BLaER1 (cell line): ENCODE results near the gene TRIM47.

Source experiments
- H3K27ac ChIP-seq: shearing (Covaris generic); formaldehyde crosslinking; 2 replicates; pipeline ENCODE4 v1.8.1; 2022
- H3K27me3 ChIP-seq: shearing (Covaris generic); formaldehyde crosslinking; 2 replicates; pipeline ENCODE4 v1.8.1; 2022
- H3K36me3 ChIP-seq: shearing (Covaris generic); formaldehyde crosslinking; 2 replicates; pipeline ENCODE4 v1.8.1; 2022
- H3K4me1 ChIP-seq: shearing (Covaris generic); formaldehyde crosslinking; 2 replicates; pipeline ENCODE4 v1.8.1; 2022
- H3K4me2 ChIP-seq: shearing (Covaris generic); formaldehyde crosslinking; 2 replicates; pipeline ENCODE4 v1.8.1; 2022
- H3K4me3 ChIP-seq: shearing (Covaris generic); formaldehyde crosslinking; 2 replicates; pipeline ENCODE4 v1.8.1; 2022
- H3K9ac ChIP-seq: shearing (Covaris generic); formaldehyde crosslinking; 2 replicates; pipeline ENCODE4 v1.8.1; 2022
- H3K9me3 ChIP-seq: shearing (Covaris generic); formaldehyde crosslinking; 2 replicates; pipeline ENCODE4 v1.8.1; 2022
- H4K20me1 ChIP-seq: shearing (Covaris generic); formaldehyde crosslinking; 2 replicates; pipeline ENCODE4 v1.8.1; 2022
- Cebpa-rat ChIP-seq: shearing (Covaris generic); IDR thresholded peaks from 2 replicates; pipeline ENCODE4 v1.8.1; 2022

Gene TRIM47

DNA sequence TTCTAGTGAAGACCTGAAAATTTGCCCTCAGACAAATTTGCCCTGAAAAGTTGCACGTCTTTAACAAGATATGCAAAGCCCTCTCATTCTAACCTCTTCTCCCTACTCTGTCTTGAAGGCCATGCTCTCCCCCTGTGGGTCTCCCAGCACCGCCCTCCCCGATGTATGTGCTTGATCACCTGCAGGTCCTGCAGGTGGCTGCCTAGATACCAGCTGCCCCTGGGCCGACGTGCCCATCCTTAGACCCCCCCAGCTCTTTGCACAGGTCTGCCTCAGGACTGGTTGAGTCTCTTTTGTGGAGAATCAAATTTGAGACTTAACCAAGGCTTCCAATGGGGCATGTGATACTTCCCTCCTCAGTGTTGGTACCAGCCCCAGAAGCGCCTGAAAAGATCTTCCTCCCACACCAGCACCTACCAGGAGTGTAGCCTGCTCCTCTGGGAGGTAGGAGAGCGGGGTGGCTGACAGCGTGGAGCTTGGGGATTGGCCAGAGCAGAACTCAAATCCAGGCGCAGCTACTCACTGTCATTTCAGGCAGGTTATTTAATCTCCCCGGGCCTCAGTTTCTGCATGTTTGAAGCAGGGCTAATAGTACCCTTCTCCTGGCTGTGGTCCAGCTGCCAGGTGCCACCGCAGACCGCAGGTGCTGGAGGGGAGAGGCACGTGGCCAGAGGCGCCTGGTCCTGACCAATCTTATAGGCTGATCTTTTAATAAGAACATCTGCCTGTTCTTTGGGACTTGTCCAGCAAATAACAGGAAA lies 30.9 kb upstream of the TRIM47 start:
- H3K4me1 ChIP-seq: peaks cover 56% of the 10 kb centered on the region
- H3K27ac ChIP-seq: peak overlapping the region; percentile 73
- H3K27me3 ChIP-seq: no peaks in the 10 kb centered on the region
- no peak for TF ChIP-seq Cebpa-rat
- no peaks in the 10 kb centered on the region; the same call in 1 of the 2 replicates for H4K20me1 ChIP-seq
- H3K4me2 ChIP-seq: peak overlapping the region; percentile 85
- no peak overlapping the region for H3K4me3 ChIP-seq
- H3K36me3 ChIP-seq: peaks cover 9% of the 10 kb centered on the region
- H3K9me3 ChIP-seq: no peaks in the 10 kb centered on the region
- H3K9ac ChIP-seq: peak overlapping the region; percentile 63; the same call in 1 of the 2 replicates

DNA sequence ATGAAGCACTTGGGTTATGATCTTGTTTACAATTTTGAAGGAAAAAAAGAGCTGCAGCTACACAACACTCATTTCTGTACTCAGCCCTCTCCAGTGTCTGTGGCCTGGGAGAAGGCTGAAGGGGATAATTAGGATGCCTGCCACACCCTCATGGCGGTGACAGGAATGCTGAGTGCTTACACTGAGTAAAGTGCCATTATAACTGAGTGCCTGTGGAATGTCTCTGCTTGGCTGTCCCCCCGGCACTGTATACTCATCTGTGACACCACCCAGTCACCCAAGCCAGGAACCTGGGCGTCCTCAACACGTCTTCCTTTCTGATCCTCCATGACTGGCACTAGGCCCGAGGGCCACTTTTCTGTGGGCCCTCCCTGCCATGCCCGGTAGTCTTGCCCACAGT lies 29.8 kb upstream of the TRIM47 start:
- Histone ChIP-seq H3K36me3 (0 out of 2 replicates have a peak, but pooled peaks cover 6% of the 10 kb centered on the region), H3K9ac (no peak overlapping the region), H3K27me3 (no peaks in the 10 kb centered on the region), H4K20me1 (no peaks in the 10 kb centered on the region; the same call in 1 of the 2 replicates), H3K9me3 (no peaks in the 10 kb centered on the region), H3K4me1 (peaks cover 66% of the 10 kb centered on the region), H3K4me2 (no peak overlapping the region), H3K4me3 (no peak overlapping the region), H3K27ac (no peak overlapping the region)
- TF ChIP-seq Cebpa-rat: no peak

DNA sequence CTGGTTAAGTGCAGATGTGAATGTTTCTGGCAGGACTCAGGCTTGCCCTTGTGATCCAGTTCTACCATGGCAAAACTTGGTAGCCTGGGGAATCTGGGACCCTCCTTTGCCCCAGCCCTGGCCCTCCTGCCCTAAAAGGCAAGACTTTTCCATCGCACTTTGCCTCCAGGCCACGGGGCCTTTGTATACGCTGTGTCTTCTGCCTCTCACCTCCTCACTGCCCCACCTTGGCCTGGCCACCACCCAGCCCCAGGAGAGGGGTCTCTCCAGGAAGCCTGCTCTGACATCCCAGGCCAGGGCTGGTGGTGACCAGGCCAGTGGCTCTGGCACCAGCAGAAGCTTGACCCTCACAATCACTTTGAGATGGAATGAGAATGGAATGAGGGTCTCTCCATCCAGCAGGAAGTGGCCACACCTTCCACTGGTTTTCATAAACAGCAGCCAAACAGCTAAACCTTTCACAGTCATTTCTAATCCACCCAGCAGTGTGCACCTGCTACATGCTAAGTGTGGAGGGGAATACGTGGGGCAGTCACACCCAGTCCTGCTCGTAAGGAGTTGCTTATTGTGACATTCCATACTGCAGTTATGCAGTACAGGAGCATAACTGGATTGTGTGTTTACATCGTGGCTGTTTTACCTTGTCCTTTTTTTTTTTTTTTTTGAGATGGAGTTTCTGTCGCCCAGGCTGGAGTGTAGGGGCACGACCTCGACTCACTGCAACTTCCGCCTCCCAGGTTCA lies 27.9 kb upstream of the TRIM47 start:
- H3K4me1 ChIP-seq: peaks cover 60% of the 10 kb centered on the region
- H3K27me3 ChIP-seq: no peaks in the 10 kb centered on the region
- TF ChIP-seq Cebpa-rat: no peak
- peak overlapping the region; percentile 78 for H3K4me2 ChIP-seq
- H3K27ac ChIP-seq: peak overlapping the region; percentile 88
- no peak overlapping the region for H3K4me3 ChIP-seq
- H4K20me1 ChIP-seq: no peaks in the 10 kb centered on the region; the same call in 1 of the 2 replicates
- no peaks in the 10 kb centered on the region for H3K9me3 ChIP-seq
- H3K9ac ChIP-seq: no peak overlapping the region; the same call in 1 of the 2 replicates
- H3K36me3 ChIP-seq: peaks cover 17% of the 10 kb centered on the region

DNA sequence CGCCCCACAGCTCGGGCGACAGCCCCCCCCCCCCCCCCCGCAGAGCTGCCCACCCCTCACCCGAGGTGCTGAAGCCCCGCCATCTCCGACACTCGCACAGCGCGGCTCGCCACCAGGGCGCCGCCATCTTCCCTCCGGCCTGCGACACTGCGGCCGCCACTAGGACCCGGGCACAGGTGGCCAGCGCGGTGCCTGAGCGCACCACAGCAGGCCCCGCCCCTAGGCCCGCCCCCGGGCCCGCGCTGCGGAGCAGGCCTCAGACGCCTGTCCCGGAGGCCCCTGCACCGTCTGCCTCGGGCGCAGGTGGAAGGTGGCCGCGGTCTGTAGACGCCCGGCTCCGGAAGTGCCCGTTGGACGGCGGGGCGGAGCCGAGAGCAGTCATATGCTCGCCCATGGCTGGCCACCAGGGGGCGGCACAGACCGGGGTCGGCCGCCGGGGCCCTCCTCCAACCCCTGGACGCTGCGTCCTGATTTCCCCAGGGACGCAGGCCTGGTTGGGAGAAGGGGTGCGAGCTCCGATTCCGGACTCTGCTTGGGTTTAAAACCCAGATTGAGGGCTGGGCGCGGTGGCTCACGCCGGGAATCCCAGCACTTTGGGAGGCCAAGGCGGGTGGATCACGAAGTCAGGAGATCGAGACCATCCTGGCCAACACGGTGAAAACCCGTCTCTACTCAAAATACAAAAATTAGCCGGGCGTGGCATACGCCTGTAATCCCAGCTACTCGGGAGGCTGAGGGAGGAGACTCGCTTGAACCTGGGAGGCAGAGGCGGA lies 26.6 kb upstream of the TRIM47 start, which contains the start of gene MRPL38:
TSS of gene MRPL38 (minus strand) at position 136 of the 773 bp plus-strand sequence. CDS start at position 127, 9 bp downstream.
- H3K4me2 ChIP-seq: peak within 1 kb of the TSS; percentile 97
- no peak for TF ChIP-seq Cebpa-rat
- H3K9ac ChIP-seq: peak within 1 kb of the TSS; percentile 92
- peak within 1 kb of the TSS; percentile 88 for H3K4me3 ChIP-seq
- H4K20me1 ChIP-seq: no peaks in the 10 kb centered on the region; the same call in 1 of the 2 replicates
- no peaks in the 10 kb centered on the region for H3K27me3 ChIP-seq
- peaks cover 46% of the 10 kb centered on the region for H3K4me1 ChIP-seq
- no peaks in the 10 kb centered on the region for H3K9me3 ChIP-seq
- H3K36me3 ChIP-seq: peaks cover 31% of the 10 kb centered on the region
- H3K27ac ChIP-seq: peak within 1 kb of the TSS; percentile 88

DNA sequence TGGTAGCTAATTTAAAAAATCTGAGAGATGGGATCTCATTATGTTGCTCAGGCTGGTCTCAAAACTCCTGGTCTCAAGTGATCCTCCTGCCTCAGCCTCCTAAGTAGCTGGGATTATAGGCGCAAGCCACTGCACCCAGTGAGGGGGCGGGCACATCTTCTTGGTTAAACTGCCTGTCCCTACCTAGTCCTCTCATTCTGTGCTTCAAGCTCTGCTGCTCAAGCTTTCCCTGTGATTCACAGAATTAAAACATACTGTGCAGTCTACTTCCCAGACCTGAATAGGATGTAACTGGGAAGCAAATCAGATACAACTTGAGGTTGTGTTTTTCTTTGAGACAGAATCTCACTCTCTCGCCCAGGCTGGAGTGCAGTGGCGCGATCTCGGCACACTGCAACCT lies 24.0 kb upstream of the TRIM47 start:
- Histone ChIP-seq H4K20me1 (no peaks in the 10 kb centered on the region; the same call in 1 of the 2 replicates), H3K36me3 (peaks cover 53% of the 10 kb centered on the region), H3K27ac (no peak overlapping the region), H3K27me3 (no peaks in the 10 kb centered on the region), H3K4me3 (no peak overlapping the region), H3K9me3 (no peaks in the 10 kb centered on the region), H3K4me2 (no peak overlapping the region), H3K9ac (no peak overlapping the region), H3K4me1 (peaks cover 41% of the 10 kb centered on the region)
- TF ChIP-seq Cebpa-rat: no peak

DNA sequence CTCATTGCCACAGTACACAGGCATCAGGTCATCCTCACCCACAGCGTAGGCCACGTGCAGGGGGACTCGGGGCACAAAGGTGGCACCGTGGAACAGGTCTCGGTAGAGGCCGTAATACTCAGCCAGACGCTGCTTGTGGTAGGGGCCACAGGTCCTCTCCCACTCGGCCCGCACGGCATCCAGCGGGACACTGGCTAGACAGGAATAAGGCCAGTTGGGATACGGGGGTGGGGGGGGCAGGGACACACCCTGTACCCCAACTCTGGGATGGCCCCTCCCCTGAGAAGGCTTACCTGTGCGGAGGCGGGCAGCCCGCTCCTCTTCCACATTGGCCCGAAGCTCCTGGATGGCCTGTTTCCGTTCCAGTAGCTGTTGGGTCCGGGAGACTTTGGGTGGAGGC lies 23.3 kb upstream of the TRIM47 start:
- H3K4me2 ChIP-seq: no peak overlapping the region
- no peaks in the 10 kb centered on the region for H3K9me3 ChIP-seq
- TF ChIP-seq Cebpa-rat: no peak
- no peak overlapping the region for H3K27ac ChIP-seq
- H3K27me3 ChIP-seq: no peaks in the 10 kb centered on the region
- no peak overlapping the region for H3K9ac ChIP-seq
- peaks cover 53% of the 10 kb centered on the region for H3K36me3 ChIP-seq
- H3K4me1 ChIP-seq: peaks cover 46% of the 10 kb centered on the region
- no peak overlapping the region for H3K4me3 ChIP-seq
- H4K20me1 ChIP-seq: no peaks in the 10 kb centered on the region; the same call in 1 of the 2 replicates

DNA sequence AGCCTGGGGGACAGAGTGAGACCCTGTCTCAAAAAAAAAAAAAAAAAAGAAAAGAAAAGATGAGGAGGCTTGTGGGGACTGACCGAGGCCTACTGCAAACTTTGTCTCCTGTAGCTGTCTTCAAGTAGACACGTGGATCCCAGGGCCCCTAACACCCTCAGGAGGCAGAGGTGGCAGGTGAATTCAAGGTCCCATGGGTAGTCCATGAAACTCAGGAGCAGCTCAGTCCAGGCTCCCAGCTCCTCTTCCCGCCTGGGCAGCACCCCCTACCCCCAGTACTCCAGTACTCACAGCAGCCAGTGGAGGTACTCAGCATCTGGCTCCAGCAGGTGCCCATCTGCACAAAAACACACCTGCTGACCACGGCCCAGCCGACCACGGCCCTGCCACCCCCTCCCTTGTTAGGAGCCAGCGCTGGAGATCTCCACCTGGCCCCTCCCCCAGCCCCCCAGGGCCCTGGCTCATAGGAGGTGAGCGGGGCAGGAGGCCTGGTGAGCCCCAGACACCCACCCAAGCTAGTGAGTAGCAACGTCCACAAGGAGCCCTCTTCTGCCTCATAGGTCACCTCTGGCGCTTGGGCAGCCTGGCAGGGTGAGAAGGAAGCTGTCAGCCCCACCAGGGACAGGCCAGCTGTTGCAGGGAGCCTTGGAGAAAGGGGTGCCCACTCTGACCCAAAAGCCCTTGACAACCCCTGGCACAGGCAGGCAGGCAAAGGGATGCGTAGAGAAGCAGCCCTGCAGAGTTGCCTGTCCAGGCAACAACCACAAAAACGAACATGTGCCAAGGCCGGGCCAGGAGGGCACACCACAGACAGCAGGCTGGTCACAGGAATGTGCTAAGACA lies 22.5 kb upstream of the TRIM47 start:
- Histone ChIP-seq H4K20me1 (no peaks in the 10 kb centered on the region; the same call in 1 of the 2 replicates), H3K9ac (no peak overlapping the region), H3K4me2 (no peak overlapping the region), H3K9me3 (no peaks in the 10 kb centered on the region), H3K4me1 (peaks cover 39% of the 10 kb centered on the region), H3K27me3 (no peaks in the 10 kb centered on the region), H3K27ac (no peak overlapping the region), H3K4me3 (no peak overlapping the region), H3K36me3 (peaks cover 53% of the 10 kb centered on the region)
- TF ChIP-seq Cebpa-rat: no peak

DNA sequence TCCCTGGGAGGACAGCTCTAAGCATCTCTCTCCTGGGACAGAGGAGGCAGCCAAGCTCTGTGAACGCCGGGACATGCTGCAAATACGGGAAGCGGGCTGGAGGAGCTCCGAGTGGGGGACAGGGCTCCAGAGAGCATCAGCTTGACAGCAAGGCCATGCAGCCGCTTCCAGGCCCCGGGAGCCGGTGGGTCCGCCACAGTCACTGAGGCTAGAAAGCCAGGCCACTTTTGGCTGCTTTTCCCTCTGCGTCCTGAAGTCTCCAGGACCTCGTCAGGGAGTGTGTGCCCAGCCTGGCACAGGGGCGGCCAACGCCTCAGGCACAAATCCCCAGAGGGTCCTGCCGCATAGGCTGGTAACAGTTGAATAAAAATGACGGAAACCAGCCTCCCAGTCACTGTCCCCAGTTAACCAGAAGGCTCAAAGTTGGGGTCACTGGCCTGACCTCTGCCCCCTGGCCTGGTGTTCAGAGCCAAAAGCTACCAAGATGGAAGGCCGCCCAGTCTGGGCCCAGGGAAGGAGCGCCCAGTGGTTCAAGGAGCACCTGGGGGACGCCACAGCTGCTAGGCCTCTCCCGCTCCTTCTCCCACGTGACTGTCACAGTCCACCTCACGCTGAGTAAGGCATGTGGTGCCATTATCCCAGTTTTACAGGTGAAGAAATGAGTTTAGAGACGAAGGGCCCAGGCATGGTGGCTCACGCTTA lies 21.5 kb upstream of the TRIM47 start:
- Histone ChIP-seq H3K4me3 (no peak overlapping the region), H4K20me1 (peaks cover 2% of the 10 kb centered on the region; the same call in 1 of the 2 replicates), H3K36me3 (peaks cover 53% of the 10 kb centered on the region), H3K4me2 (no peak overlapping the region), H3K9me3 (no peaks in the 10 kb centered on the region), H3K27me3 (no peaks in the 10 kb centered on the region), H3K4me1 (peaks cover 40% of the 10 kb centered on the region), H3K27ac (no peak overlapping the region), H3K9ac (no peak overlapping the region)
- TF ChIP-seq Cebpa-rat: no peak
